Stimulated activated CD8-positive, alpha-beta memory T cell treated with anti-CD3 and anti-CD28 coated beads, Interleukin-4, amount 100 ng/mL, for 24 hours (primary cell): Measurements from ENCODE around the gene PROSER1.
"Not testable (repeated sequence)": the region's sequence is repeated elsewhere in the genome, so short reads cannot be mapped to it uniquely, and the experiment has no call there.

Source experiments
- DNase-seq: peaks from one replicate; pipeline ENCODE4 v3.0.0-alpha.2; 2020; ENCODE audit warnings: low read depth

PROSER1 gene

GRCh38 chr13:39025433-39025839 lies 12.5 kb downstream of the PROSER1 start:
- DNase-seq, result no peak

GRCh38 chr13:39023761-39024160 lies 14.1 kb downstream of the PROSER1 start:
- no peak for DNase-seq

GRCh38 chr13:39023316-39023715 lies 14.6 kb downstream of the PROSER1 start:
- DNase-seq, result no peak

- DNase-seq, result no peak
Observed at GRCh38 chr13:39020853-39021462, 16.9 kb downstream of the PROSER1 start.

GRCh38 chr13:39016787-39017186 lies 21.1 kb downstream of the PROSER1 start:
- no peak for DNase-seq

GRCh38 chr13:39016087-39016486 lies 21.8 kb downstream of the PROSER1 start:
- no peak for DNase-seq

GRCh38 chr13:39013462-39013861 lies 24.4 kb downstream of the PROSER1 start:
- no peak for DNase-seq

GRCh38 chr13:39012608-39013007 lies 25.3 kb downstream of the PROSER1 start:
- no peak for DNase-seq

- not testable (repeated sequence) for DNase-seq
Observed at GRCh38 chr13:39006371-39007111, 31.3 kb downstream of the PROSER1 start.

- no peak for DNase-seq
Observed at GRCh38 chr13:38998739-38999138, 39.1 kb downstream of the PROSER1 start.

- no peak for DNase-seq
Observed at GRCh38 chr13:38993381-38993780, 44.5 kb downstream of the PROSER1 start.

GRCh38 chr13:38990693-38991092 lies 47.2 kb downstream of the PROSER1 start, which contains the start of gene STOML3:
STOML3 (minus strand) TSS chr13:38990831; CDS start chr13:38990721, 110 bp downstream.
- DNase-seq, result no peak

GRCh38 chr13:38981096-38981495 lies 56.8 kb downstream of the PROSER1 start:
- no peak for DNase-seq

GRCh38 chr13:38980750-38981078 lies 57.2 kb downstream of the PROSER1 start:
- no peak for DNase-seq

GRCh38 chr13:38979891-38980749 lies 57.8 kb downstream of the PROSER1 start:
- no peak for DNase-seq

GRCh38 chr13:38970380-38971051 lies 67.4 kb downstream of the PROSER1 start:
- DNase-seq, result no peak

GRCh38 chr13:38969187-38969586 lies 68.7 kb downstream of the PROSER1 start:
- DNase-seq, result no peak

- no peak for DNase-seq
Observed at GRCh38 chr13:38967446-38967845, 70.4 kb downstream of the PROSER1 start.

- DNase-seq, result no peak
Observed at GRCh38 chr13:38965281-38965680, 72.6 kb downstream of the PROSER1 start.

- DNase-seq, result no peak
Observed at GRCh38 chr13:38960175-38960574, 77.7 kb downstream of the PROSER1 start.
